Calu3 (cell line): ENCODE results near the gene MOSPD3. TPM values are rescaled to one million over a fixed set of nuclear protein-coding genes. Genes with fewer than 3 reads are reported as not detected.

Experiments
- BruUV-seq: library from RNA; stranded (reverse); fragments of 400-500 nt; replicated peaks from 2 replicates; lab custom pipeline; 2021; lab: Mats Ljungman, UMichigan
- CTCF ChIA-PET: fragments of 300-600 bp; sonication (Branson Sonifier 250); formaldehyde crosslinking; loops from one replicate; lab custom pipeline; 2022; ENCODE audit warnings: antibody characterized with exemption; lab: Charles Lee
- DNase-seq: peaks from one replicate; pipeline ENCODE4 v3.0.0; 2022
- H3K27ac Mint-ChIP-seq: one replicate; pipeline ENCODE4 v1.8.0; 2022; ENCODE audit warnings: mixed read lengths; ENCODE audit not compliant: unreplicated experiment
- H3K27me3 Mint-ChIP-seq: one replicate; pipeline ENCODE4 v1.8.0; 2022; ENCODE audit warnings: mixed read lengths; ENCODE audit not compliant: unreplicated experiment
- H3K36me3 Mint-ChIP-seq: one replicate; pipeline ENCODE4 v1.8.0; 2022; ENCODE audit warnings: mild to moderate bottlenecking, moderate library complexity, mixed read lengths; ENCODE audit not compliant: insufficient read depth, unreplicated experiment
- H3K4me1 Mint-ChIP-seq: one replicate; pipeline ENCODE4 v1.8.0; 2022; ENCODE audit warnings: mild to moderate bottlenecking, low read depth, mixed read lengths; ENCODE audit not compliant: unreplicated experiment
- H3K4me3 Mint-ChIP-seq: one replicate; pipeline ENCODE4 v1.8.0; 2022; ENCODE audit warnings: mild to moderate bottlenecking, low read depth, moderate library complexity, mixed read lengths; ENCODE audit not compliant: unreplicated experiment
- H3K9me3 Mint-ChIP-seq: one replicate; pipeline ENCODE4 v1.8.0; 2022; ENCODE audit warnings: low read depth, mixed read lengths; ENCODE audit not compliant: unreplicated experiment
- intact Hi-C: fragments of 100-400 bp; cut with micrococcal nuclease; formaldehyde crosslinking; loops from one replicate; pipeline ENCODE4 v1.10.0; 2022; ENCODE audit not compliant: unreplicated experiment
- total RNA-seq: library from RNA; stranded (reverse); gene quantifications from 2 replicates; pipeline ENCODE4 v1.2.3, GENCODE V29; 2022
- TF ChIP-seq, protein P1 (sequence below): fragments of 200-600 bp; IDR thresholded peaks from one replicate; pipeline ENCODE4 v1.8.0; 2022; ENCODE audit warnings: antibody characterized with exemption; ENCODE audit not compliant: unreplicated experiment

MOSPD3 gene
- total RNA-seq, 1 experiment from 2014 or later, result 11.7 TPM

DNA sequence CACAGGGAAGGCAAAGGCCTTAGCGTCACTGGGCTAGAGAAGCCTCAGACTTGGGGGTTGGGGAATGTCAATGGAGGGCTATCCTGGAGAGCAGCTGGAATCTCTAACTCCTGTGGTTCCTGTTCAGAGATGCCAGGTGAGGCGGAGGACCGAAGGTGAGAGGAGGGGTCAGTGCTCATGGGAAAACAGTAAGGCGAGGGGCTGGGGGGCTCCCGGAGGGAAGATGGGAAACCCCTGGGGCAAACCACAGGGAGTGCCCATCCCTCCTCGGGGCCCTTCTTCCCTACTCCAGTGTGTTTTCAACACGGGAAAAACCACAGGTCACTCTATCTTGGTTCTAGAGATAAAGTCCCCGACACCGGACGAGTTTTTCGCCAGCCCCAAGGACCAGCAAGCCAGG, 29.7 kb upstream of the MOSPD3 start:
- Mint-ChIP-seq H3K4me3 (no peak overlapping the region), H3K27ac (no peak overlapping the region), H3K4me1 (peaks cover 14% of the 10 kb centered on the region), H3K27me3 (no peaks in the 10 kb centered on the region), H3K36me3 (peaks cover 25% of the 10 kb centered on the region), H3K9me3 (no peaks in the 10 kb centered on the region)
- no peak for DNase-seq
- TF ChIP-seq, protein P1, sequence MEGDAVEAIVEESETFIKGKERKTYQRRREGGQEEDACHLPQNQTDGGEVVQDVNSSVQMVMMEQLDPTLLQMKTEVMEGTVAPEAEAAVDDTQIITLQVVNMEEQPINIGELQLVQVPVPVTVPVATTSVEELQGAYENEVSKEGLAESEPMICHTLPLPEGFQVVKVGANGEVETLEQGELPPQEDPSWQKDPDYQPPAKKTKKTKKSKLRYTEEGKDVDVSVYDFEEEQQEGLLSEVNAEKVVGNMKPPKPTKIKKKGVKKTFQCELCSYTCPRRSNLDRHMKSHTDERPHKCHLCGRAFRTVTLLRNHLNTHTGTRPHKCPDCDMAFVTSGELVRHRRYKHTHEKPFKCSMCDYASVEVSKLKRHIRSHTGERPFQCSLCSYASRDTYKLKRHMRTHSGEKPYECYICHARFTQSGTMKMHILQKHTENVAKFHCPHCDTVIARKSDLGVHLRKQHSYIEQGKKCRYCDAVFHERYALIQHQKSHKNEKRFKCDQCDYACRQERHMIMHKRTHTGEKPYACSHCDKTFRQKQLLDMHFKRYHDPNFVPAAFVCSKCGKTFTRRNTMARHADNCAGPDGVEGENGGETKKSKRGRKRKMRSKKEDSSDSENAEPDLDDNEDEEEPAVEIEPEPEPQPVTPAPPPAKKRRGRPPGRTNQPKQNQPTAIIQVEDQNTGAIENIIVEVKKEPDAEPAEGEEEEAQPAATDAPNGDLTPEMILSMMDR, result no peak
- no TSS peak for BruUV-seq
- intact Hi-C loops, result no loop called here
- CTCF ChIA-PET, result no interaction called here

DNA sequence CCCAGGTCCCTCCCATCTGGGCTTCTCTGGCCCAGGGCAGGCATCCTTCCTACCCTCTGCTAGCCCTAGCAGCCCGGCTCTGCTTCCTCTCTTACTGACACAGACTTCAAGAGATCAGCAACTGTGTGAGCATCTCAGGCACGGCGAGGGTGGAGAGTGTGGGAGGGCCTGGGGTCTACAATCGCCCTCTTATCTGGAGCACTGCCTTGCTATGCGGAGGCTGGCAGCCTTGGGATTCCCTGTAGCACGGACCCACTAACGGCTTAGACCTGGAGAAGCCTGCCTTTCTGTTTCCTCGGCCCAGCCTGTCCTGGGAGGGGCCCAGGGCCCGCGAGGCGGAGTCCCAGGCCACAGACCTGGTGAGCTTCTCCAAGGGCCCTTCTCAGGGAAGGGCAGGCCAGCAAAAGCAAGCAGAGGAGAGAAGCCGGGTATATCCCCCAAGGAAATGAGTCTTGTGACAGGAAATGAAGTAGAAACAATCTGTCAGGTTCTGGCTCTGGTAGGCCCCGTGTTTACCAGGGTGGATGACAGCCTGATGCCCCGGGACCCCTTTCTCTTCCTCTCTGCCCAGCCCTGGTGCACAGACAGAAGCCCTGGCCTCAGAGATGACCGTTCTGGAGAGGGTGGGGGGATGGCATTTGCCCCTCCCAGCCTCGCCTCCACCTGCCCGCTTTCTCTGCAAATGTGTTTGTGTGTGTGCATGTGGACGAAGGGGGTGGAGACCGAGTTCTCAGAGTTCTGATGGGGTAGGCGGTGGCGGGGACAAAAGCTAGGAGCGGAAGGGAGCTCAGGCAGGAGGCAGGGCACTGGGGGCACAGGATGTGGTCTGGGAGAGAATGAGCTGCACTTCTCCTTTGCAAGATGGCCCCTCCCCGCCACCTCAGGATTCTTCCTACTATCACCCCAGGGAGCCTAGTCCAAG, 28.9 kb upstream of the MOSPD3 start:
- TF ChIP-seq, protein P1, result no peak
- Mint-ChIP-seq H3K4me3 (peak overlapping the region; percentile 91), H3K9me3 (no peaks in the 10 kb centered on the region), H3K27ac (no peak overlapping the region), H3K36me3 (peaks cover 25% of the 10 kb centered on the region), H3K4me1 (peaks cover 14% of the 10 kb centered on the region), H3K27me3 (no peaks in the 10 kb centered on the region)
- BruUV-seq, result no TSS peak
- CTCF ChIA-PET, result no interaction called here
- intact Hi-C loops, result no loop called here
- DNase-seq, result no peak

GRCh38 chr7:100584054-100584682, 28.2 kb upstream of the MOSPD3 start:
- H3K27ac Mint-ChIP-seq, result no peak overlapping the region
- intact Hi-C loops, result no loop called here
- TF ChIP-seq, protein P1, result no peak
- CTCF ChIA-PET, result interaction anchor here (0.6 to 0.7 kb wide), 2 partner anchors 64 to 154 kb away, joined by 3 to 5 read pairs; no protein-coding TSS in a partner anchor
- H3K36me3 Mint-ChIP-seq, result peaks cover 25% of the 10 kb centered on the region
- peak overlapping the region; percentile 91 for H3K4me3 Mint-ChIP-seq
- H3K27me3 Mint-ChIP-seq, result no peaks in the 10 kb centered on the region
- H3K4me1 Mint-ChIP-seq, result peaks cover 14% of the 10 kb centered on the region
- no peaks in the 10 kb centered on the region for H3K9me3 Mint-ChIP-seq
- DNase-seq, result no peak
- BruUV-seq, result no TSS peak

DNA sequence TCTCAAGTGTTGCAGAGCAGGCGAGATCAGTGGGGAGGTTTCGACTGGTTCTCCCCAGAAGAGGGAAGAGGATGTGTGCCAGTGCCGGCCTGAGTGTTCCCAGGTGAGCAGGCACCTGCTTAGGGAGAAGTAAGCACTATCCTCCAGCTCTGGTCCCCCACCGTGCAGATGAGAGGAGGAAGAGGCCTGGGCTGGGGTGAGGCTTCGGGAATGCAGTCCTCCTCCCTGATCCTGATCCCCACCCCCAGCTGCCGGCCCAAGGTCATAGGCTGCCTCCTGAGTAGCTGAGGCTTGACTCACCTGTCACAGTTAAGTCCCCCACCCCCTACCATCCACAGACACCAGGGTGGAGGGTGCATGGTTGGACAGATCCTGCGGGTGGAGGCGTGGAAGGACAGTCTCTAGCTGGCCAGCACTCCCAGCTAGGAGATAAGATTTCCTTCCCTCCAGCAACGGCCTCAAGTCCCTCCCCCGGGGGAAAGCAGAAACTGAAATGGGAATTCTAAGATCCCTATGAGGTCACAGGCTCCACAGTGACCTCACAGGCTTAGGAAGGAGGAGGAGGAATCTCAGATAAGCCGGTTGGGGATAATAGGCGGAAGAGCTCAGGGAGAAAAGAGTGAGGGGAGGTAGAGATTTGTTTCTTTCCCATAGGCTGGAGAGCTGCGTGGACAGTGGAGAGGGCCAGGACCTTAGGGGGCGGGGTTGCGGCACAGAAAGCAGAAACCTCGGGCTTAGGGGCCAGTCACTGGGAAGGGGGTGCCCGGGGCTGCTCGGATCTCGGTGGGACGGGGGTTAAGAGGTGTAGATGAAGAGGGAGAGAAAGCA, 27.4 kb upstream of the MOSPD3 start:
- Mint-ChIP-seq H3K36me3 (peaks cover 25% of the 10 kb centered on the region), H3K9me3 (no peaks in the 10 kb centered on the region), H3K4me1 (peaks cover 14% of the 10 kb centered on the region), H3K4me3 (peak overlapping the region; percentile 91), H3K27me3 (peaks cover 3% of the 10 kb centered on the region), H3K27ac (peak overlapping the region; percentile 96)
- CTCF ChIA-PET, result interaction anchor here (0.7 kb wide), 1 partner anchor 155 kb away, joined by 3 read pairs; no protein-coding TSS in a partner anchor
- DNase-seq, result peak; percentile 24
- intact Hi-C loops, result no loop called here
- TF ChIP-seq, protein P1, result no peak
- BruUV-seq, result TSS peak; percentile 50
